Smooth muscle cell (in vitro differentiated cells): Measurements from ENCODE around the gene SHISA6. TPM values are rescaled to one million over a fixed set of nuclear protein-coding genes. Genes with fewer than 3 reads are reported as not detected.

Source experiments
- DNase-seq: peaks from one replicate; lab custom pipeline; 2025; ENCODE audit not compliant: unreplicated experiment; lab: John Stamatoyannopoulos, UW
- H2AFZ ChIP-seq: fragments of 200-600 bp; sonication (generic); 2 replicates; pipeline ENCODE4 v1.6.0; 2016; ENCODE audit warnings: antibody characterized with exemption, low read depth, mild to moderate bottlenecking
- H3F3A ChIP-seq: fragments of 200-600 bp; sonication (generic); 2 replicates; pipeline ENCODE4 v1.6.0; 2017; ENCODE audit warnings: antibody characterized with exemption, low read depth
- H3K27ac ChIP-seq: fragments of 200-600 bp; sonication (generic); 2 replicates; pipeline ENCODE4 v1.5.1; 2016; ENCODE audit warnings: low read depth, mild to moderate bottlenecking
- H3K27me3 ChIP-seq: fragments of 200-600 bp; sonication (generic); 2 replicates; pipeline ENCODE4 v1.6.1; 2016; ENCODE audit warnings: low read depth, mild to moderate bottlenecking
- H3K36me3 ChIP-seq: fragments of 200-600 bp; sonication (generic); 2 replicates; pipeline ENCODE4 v1.5.1; 2016; ENCODE audit warnings: low read depth
- H3K4me1 ChIP-seq: fragments of 200-600 bp; sonication (generic); 2 replicates; pipeline ENCODE4 v1.5.1; 2016; ENCODE audit warnings: low read depth
- H3K4me2 ChIP-seq: fragments of 200-600 bp; sonication (generic); 2 replicates; pipeline ENCODE4 v1.6.0; 2016; ENCODE audit warnings: mild to moderate bottlenecking
- H3K4me3 ChIP-seq: fragments of 200-600 bp; sonication (generic); 2 replicates; pipeline ENCODE4 v1.5.1; 2016; ENCODE audit warnings: mild to moderate bottlenecking
- H3K79me2 ChIP-seq: fragments of 200-600 bp; sonication (generic); 2 replicates; pipeline ENCODE4 v1.6.0; 2016; ENCODE audit warnings: low read depth, mild to moderate bottlenecking
- H3K9ac ChIP-seq: fragments of 200-600 bp; sonication (generic); 2 replicates; pipeline ENCODE4 v1.6.0; 2016; ENCODE audit warnings: low read depth
- H3K9me3 ChIP-seq: fragments of 200-600 bp; sonication (generic); replicated peaks from 2 replicates; pipeline ENCODE4 v1.5.1; 2016; ENCODE audit warnings: low read depth
- H4K20me1 ChIP-seq: fragments of 200-600 bp; sonication (generic); 2 replicates; pipeline ENCODE4 v1.6.0; 2016; ENCODE audit warnings: low read depth
- WGBS: methylation state at CpG from one replicate; pipeline ENCODE4 v1.1.7; 2016; ENCODE audit warnings: low lambda C conversion rate; 5-methylcytosine and 5-hydroxymethylcytosine counted together
- polyA plus RNA-seq: library from polyadenylated mRNA; unstranded; fragments of >200 nt; fragmentation: Nextera tagmentation; extraction: Ambion mirVana; gene quantifications from 2 replicates; pipeline ENCODE4 v1.2.1, GENCODE V29; 2016
- total RNA-seq: library from RNA; depleted of rRNA; stranded (reverse); fragments of >200 nt; gene quantifications from 2 replicates; pipeline ENCODE4 v1.2.3, GENCODE V29; 2014
- TF ChIP-seq, protein P1 (sequence below): fragments of 200-600 bp; sonication (generic); IDR thresholded peaks from 2 replicates; pipeline ENCODE4 v1.5.1; 2017; ENCODE audit warnings: borderline replicate concordance, mild to moderate bottlenecking, antibody characterized with exemption; ENCODE audit not compliant: insufficient read depth, poor library complexity, severe bottlenecking

The SHISA6 gene
- total and polyA plus RNA-seq, 2 experiments from 2014 or later: 0.04 to 0.35 TPM

- no peaks in the 10 kb centered on the region for H3K9me3 ChIP-seq
- no peak overlapping the region for H3K27ac ChIP-seq
- no peaks in the 10 kb centered on the region for H3K79me2 ChIP-seq
- no peak overlapping the region for H3K4me2 ChIP-seq
- no peaks in the 10 kb centered on the region for H3F3A ChIP-seq
- no peak for DNase-seq
- WGBS: 91% methylated on average over 11 of the region's 11 CpGs
- no peak overlapping the region for H3K9ac ChIP-seq
- H3K36me3 ChIP-seq: no peaks in the 10 kb centered on the region
- TF ChIP-seq, protein P1, sequence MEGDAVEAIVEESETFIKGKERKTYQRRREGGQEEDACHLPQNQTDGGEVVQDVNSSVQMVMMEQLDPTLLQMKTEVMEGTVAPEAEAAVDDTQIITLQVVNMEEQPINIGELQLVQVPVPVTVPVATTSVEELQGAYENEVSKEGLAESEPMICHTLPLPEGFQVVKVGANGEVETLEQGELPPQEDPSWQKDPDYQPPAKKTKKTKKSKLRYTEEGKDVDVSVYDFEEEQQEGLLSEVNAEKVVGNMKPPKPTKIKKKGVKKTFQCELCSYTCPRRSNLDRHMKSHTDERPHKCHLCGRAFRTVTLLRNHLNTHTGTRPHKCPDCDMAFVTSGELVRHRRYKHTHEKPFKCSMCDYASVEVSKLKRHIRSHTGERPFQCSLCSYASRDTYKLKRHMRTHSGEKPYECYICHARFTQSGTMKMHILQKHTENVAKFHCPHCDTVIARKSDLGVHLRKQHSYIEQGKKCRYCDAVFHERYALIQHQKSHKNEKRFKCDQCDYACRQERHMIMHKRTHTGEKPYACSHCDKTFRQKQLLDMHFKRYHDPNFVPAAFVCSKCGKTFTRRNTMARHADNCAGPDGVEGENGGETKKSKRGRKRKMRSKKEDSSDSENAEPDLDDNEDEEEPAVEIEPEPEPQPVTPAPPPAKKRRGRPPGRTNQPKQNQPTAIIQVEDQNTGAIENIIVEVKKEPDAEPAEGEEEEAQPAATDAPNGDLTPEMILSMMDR: no peak
- H4K20me1 ChIP-seq: no peaks in the 10 kb centered on the region
- H3K4me1 ChIP-seq: no peaks in the 10 kb centered on the region
- H3K4me3 ChIP-seq: no peak overlapping the region
- H2AFZ ChIP-seq: no peak overlapping the region
- no peaks in the 10 kb centered on the region for H3K27me3 ChIP-seq
Observed at GRCh38 chr17:11324021-11324420, 83.0 kb downstream of the SHISA6 start.

DNA sequence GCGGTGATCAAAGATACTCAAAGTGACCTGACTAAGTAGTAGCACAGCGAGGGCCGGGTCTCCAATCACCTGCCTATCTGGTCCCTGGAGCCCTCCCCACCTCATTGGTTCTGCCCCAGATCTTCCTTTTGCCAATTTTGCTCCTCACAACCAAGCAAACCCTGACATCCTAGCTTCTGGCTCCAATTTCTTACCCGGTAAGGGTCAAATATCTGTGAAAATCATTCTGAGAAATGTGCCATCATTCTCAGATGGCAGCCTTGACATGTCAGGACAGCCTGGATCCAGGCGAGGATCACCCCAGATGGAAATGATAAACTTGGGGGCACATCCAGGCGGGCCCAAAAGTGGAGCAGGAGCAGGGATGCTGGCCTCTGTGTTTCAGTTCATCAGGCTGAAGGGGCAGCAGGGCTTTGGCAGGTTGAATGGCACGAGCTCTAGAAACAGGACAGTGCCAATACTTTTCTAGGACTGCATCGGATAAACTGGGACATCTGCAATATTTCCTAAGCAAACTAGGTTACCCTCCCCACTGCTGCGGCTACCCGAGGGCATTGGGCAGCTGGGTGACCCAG lies 83.9 kb downstream of the SHISA6 start:
- Histone ChIP-seq H3K79me2 (no peaks in the 10 kb centered on the region), H3K36me3 (no peaks in the 10 kb centered on the region), H4K20me1 (no peaks in the 10 kb centered on the region), H3K4me2 (no peak overlapping the region), H3F3A (peaks cover under 1% of the 10 kb centered on the region), H3K27me3 (no peaks in the 10 kb centered on the region), H3K9ac (no peak overlapping the region), H2AFZ (no peak overlapping the region), H3K4me3 (no peak overlapping the region), H3K4me1 (no peaks in the 10 kb centered on the region), H3K27ac (no peak overlapping the region), H3K9me3 (no peaks in the 10 kb centered on the region)
- no peak for DNase-seq
- TF ChIP-seq, protein P1: no peak
- WGBS: 93% methylated on average over 10 of the region's 10 CpGs

- 93% methylated on average over 5 of the region's 5 CpGs for WGBS
- no peaks in the 10 kb centered on the region for H3K27me3 ChIP-seq
- DNase-seq: no peak
Observed at GRCh38 chr17:11326492-11326891, 85.5 kb downstream of the SHISA6 start.

More at GRCh38 chr17:11326492-11326891, 85.5 kb downstream of the SHISA6 start:
- Histone ChIP-seq H2AFZ (no peak overlapping the region), H3K4me1 (peaks cover 10% of the 10 kb centered on the region), H3K9ac (no peak overlapping the region), H4K20me1 (no peaks in the 10 kb centered on the region), H3K27ac (no peak overlapping the region), H3K4me2 (no peak overlapping the region), H3K9me3 (no peaks in the 10 kb centered on the region), H3K79me2 (no peaks in the 10 kb centered on the region), H3K4me3 (no peak overlapping the region), H3K36me3 (no peaks in the 10 kb centered on the region), H3F3A (peaks cover 9% of the 10 kb centered on the region)
- TF ChIP-seq, protein P1: no peak
